ENCODE data around the gene PCDH15.

- no peak for TF ChIP-seq CTCF (IDR thresholded peaks at IDR 0.05)
- no peak for TF ChIP-seq POLR2A (IDR thresholded peaks at IDR 0.05)
Observed at GRCh38 chr10:54691331-54691730, 109.7 kb downstream of the PCDH15 start.

All from esophagus squamous epithelium (tissue), 4 donors.